Measurements from ENCODE around the gene PID1. TPM values are rescaled to one million over a fixed set of nuclear protein-coding genes. Genes with fewer than 3 reads are reported as not detected.

PID1 gene
- total RNA-seq, 2 donors from 2014 or later, result 0.55 to 1.6 TPM

DNA sequence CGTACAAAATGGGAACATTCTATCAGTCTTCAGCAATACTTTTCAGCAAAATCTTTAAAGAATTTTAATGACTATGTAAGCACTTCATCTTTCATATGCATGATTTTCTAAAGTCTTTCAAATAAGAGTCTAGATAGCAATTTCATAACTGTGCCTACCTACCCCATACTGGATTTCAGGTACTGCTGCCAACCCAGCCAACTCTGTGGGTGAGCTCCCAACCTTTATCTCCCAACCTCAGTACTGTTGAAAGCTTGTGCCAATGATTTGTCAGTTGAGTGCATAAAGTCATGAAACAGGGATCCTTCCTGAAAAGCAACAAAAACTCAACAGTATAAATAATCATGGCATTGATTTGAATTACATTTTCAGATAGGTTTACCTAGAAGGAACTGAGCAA, 296.9 kb downstream of the PID1 start:
- Mint-ChIP-seq H3K9me3 (peaks cover 9% of the 10 kb centered on the region), H3K36me3 (ENCODE audit: low read depth) (no peaks in the 10 kb centered on the region), H3K27ac (no peak overlapping the region), H3K4me3 (no peak overlapping the region), H3K4me1 (no peaks in the 10 kb centered on the region), H3K27me3 (ENCODE audit: insufficient read depth) (no peaks in the 10 kb centered on the region)
- no peak overlapping the region for H3K4me3 ChIP-seq (ENCODE audit: low read length)
- no peak overlapping the region for H3K27ac ChIP-seq (ENCODE audit: low read depth, low read length)
- H3K27me3 ChIP-seq (ENCODE audit: control insufficient read depth, insufficient read depth, low read length, poor library complexity, severe bottlenecking), result no peaks in the 10 kb centered on the region
- TF ChIP-seq, protein P1, sequence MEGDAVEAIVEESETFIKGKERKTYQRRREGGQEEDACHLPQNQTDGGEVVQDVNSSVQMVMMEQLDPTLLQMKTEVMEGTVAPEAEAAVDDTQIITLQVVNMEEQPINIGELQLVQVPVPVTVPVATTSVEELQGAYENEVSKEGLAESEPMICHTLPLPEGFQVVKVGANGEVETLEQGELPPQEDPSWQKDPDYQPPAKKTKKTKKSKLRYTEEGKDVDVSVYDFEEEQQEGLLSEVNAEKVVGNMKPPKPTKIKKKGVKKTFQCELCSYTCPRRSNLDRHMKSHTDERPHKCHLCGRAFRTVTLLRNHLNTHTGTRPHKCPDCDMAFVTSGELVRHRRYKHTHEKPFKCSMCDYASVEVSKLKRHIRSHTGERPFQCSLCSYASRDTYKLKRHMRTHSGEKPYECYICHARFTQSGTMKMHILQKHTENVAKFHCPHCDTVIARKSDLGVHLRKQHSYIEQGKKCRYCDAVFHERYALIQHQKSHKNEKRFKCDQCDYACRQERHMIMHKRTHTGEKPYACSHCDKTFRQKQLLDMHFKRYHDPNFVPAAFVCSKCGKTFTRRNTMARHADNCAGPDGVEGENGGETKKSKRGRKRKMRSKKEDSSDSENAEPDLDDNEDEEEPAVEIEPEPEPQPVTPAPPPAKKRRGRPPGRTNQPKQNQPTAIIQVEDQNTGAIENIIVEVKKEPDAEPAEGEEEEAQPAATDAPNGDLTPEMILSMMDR (conservative IDR thresholded peaks at IDR 0.05), result no peak
- H3K4me1 ChIP-seq (ENCODE audit: control insufficient read depth, insufficient read depth, low read length), result no peaks in the 10 kb centered on the region
- WGBS, 2 experiments (ENCODE audit: insufficient coverage in 1 of 2, insufficient read length in 1 of 2), result 82 to 83% methylated on average over 1 of the region's 1 CpG
- H3K36me3 ChIP-seq (ENCODE audit: control insufficient read depth, insufficient read depth, low read length), result no peaks in the 10 kb centered on the region
- H3K9ac ChIP-seq (ENCODE audit: extremely low read depth, low read length, poor library complexity, severe bottlenecking), result no peak overlapping the region
- no peak for DNase-seq
- no peaks in the 10 kb centered on the region for H3K9me3 ChIP-seq (ENCODE audit: control insufficient read depth, low read length)

All from endodermal cell (in vitro differentiated cells).